IPS DF 6.9 (cell line): ENCODE results near the gene TMEM39A.

Experiments
- DNase-seq: peaks from one replicate; pipeline ENCODE4 v3.0.0-alpha.2; 2013; ENCODE audit warnings: low read depth, low spot score
- H3K27ac ChIP-seq: one replicate; pipeline ENCODE4 v1.5.1; 2013; ENCODE audit warnings: low read length, control low read depth
- H3K27me3 ChIP-seq: 2 replicates; pipeline ENCODE4 v1.6.1; 2013; ENCODE audit warnings: mild to moderate bottlenecking, low read length; ENCODE audit not compliant: control insufficient read depth, insufficient read depth
- H3K36me3 ChIP-seq: 2 replicates; pipeline ENCODE4 v1.6.1; 2013; ENCODE audit warnings: low read length; ENCODE audit not compliant: control insufficient read depth, insufficient read depth
- H3K4me1 ChIP-seq: 2 replicates; pipeline ENCODE4 v1.6.1; 2013; ENCODE audit warnings: low read length; ENCODE audit not compliant: control insufficient read depth, insufficient read depth
- H3K4me3 ChIP-seq: 2 replicates; pipeline ENCODE4 v1.5.1; 2013; ENCODE audit warnings: mild to moderate bottlenecking, low read length
- H3K9me3 ChIP-seq: 2 replicates; pipeline ENCODE4 v1.6.1; 2013; ENCODE audit warnings: low read length, inconsistent platforms; ENCODE audit not compliant: control insufficient read depth, insufficient read depth
- WGBS: extraction: QIAGEN DNeasy Blood & Tissue Kit; methylation state at CpG from one replicate; pipeline ENCODE4 v1.1.7; 2013; ENCODE audit warnings: mixed read lengths, missing lambda C conversion rate; ENCODE audit not compliant: insufficient read length, insufficient coverage; 5-methylcytosine and 5-hydroxymethylcytosine counted together

TMEM39A gene

GRCh38 chr3:119420196-119420595 is 43.2 kb downstream of the TMEM39A start:
- Histone ChIP-seq H3K27me3 (no peaks in the 10 kb centered on the region), H3K4me1 (no peaks in the 10 kb centered on the region), H3K9me3 (no peaks in the 10 kb centered on the region), H3K27ac (no peak overlapping the region), H3K4me3 (no peak overlapping the region), H3K36me3 (no peaks in the 10 kb centered on the region)
- DNase-seq: no peak
- no CpG with 5 or more reads among the region's 2 CpGs for WGBS

- no peak for DNase-seq
- Histone ChIP-seq H3K4me3 (no peak overlapping the region), H3K27me3 (no peaks in the 10 kb centered on the region), H3K27ac (no peak overlapping the region), H3K4me1 (no peaks in the 10 kb centered on the region), H3K9me3 (no peaks in the 10 kb centered on the region), H3K36me3 (no peaks in the 10 kb centered on the region)
Measured at GRCh38 chr3:119418641-119419040, 44.8 kb downstream of the TMEM39A start.

GRCh38 chr3:119417771-119418512 is 45.5 kb downstream of the TMEM39A start:
- no CpG with 5 or more reads among the region's 8 CpGs for WGBS
- no peak for DNase-seq

GRCh38 chr3:119416873-119417272 is 46.5 kb downstream of the TMEM39A start:
- Histone ChIP-seq H3K9me3 (no peaks in the 10 kb centered on the region), H3K4me3 (no peak overlapping the region), H3K27ac (no peak overlapping the region), H3K27me3 (no peaks in the 10 kb centered on the region), H3K4me1 (no peaks in the 10 kb centered on the region), H3K36me3 (no peaks in the 10 kb centered on the region)
- no peak for DNase-seq
- WGBS: no CpG with 5 or more reads among the region's 1 CpG

More at GRCh38 chr3:119417771-119418512, 45.5 kb downstream of the TMEM39A start:
- Histone ChIP-seq H3K9me3 (no peaks in the 10 kb centered on the region), H3K4me1 (no peaks in the 10 kb centered on the region), H3K27me3 (no peaks in the 10 kb centered on the region), H3K27ac (no peak overlapping the region), H3K4me3 (no peak overlapping the region), H3K36me3 (no peaks in the 10 kb centered on the region)

GRCh38 chr3:119413603-119414280 is 49.7 kb downstream of the TMEM39A start:
- Histone ChIP-seq H3K36me3 (no peaks in the 10 kb centered on the region), H3K4me1 (no peaks in the 10 kb centered on the region), H3K4me3 (no peak overlapping the region), H3K27ac (no peak overlapping the region), H3K9me3 (no peaks in the 10 kb centered on the region), H3K27me3 (no peaks in the 10 kb centered on the region)
- DNase-seq: no peak
- WGBS: no CpG with 5 or more reads among the region's 7 CpGs

- no peaks in the 10 kb centered on the region for H3K27me3 ChIP-seq
- no peaks in the 10 kb centered on the region for H3K36me3 ChIP-seq
- H3K4me1 ChIP-seq: peaks cover 2% of the 10 kb centered on the region; the same call in 1 of the 2 replicates
- no CpG with 5 or more reads among the region's 1 CpG for WGBS
- no peak overlapping the region for H3K27ac ChIP-seq
- no peaks in the 10 kb centered on the region for H3K9me3 ChIP-seq
- H3K4me3 ChIP-seq: no peak overlapping the region
- no peak for DNase-seq
Measured at GRCh38 chr3:119409844-119410243, 53.6 kb downstream of the TMEM39A start.

GRCh38 chr3:119408243-119408950 is 55.0 kb downstream of the TMEM39A start:
- no peak overlapping the region for H3K27ac ChIP-seq
- WGBS: no CpG with 5 or more reads among the region's 3 CpGs
- no peaks in the 10 kb centered on the region for H3K9me3 ChIP-seq
- no peaks in the 10 kb centered on the region for H3K27me3 ChIP-seq
- H3K36me3 ChIP-seq: no peaks in the 10 kb centered on the region
- DNase-seq: no peak
- peaks cover 2% of the 10 kb centered on the region; the same call in 1 of the 2 replicates for H3K4me1 ChIP-seq
- H3K4me3 ChIP-seq: no peak overlapping the region

- peaks cover 4% of the 10 kb centered on the region for H3K4me1 ChIP-seq
- no peak overlapping the region for H3K4me3 ChIP-seq
- no CpG with 5 or more reads among the region's 2 CpGs for WGBS
- no peaks in the 10 kb centered on the region for H3K36me3 ChIP-seq
- H3K27me3 ChIP-seq: no peaks in the 10 kb centered on the region
- H3K27ac ChIP-seq: no peak overlapping the region
- H3K9me3 ChIP-seq: no peaks in the 10 kb centered on the region
- DNase-seq: no peak
Measured at GRCh38 chr3:119405315-119405714, 58.1 kb downstream of the TMEM39A start.

- no peak for DNase-seq
- H3K27me3 ChIP-seq: no peaks in the 10 kb centered on the region
- H3K4me1 ChIP-seq: peaks cover 4% of the 10 kb centered on the region
- WGBS: no CpG with 5 or more reads among the region's 1 CpG
- no peaks in the 10 kb centered on the region for H3K9me3 ChIP-seq
- no peak overlapping the region for H3K27ac ChIP-seq
- no peak overlapping the region for H3K4me3 ChIP-seq
- no peaks in the 10 kb centered on the region for H3K36me3 ChIP-seq
Measured at GRCh38 chr3:119403201-119403600, 60.2 kb downstream of the TMEM39A start.

GRCh38 chr3:119402791-119403190 is 60.6 kb downstream of the TMEM39A start:
- WGBS: no CpG with 5 or more reads among the region's 1 CpG
- Histone ChIP-seq H3K4me1 (peaks cover 4% of the 10 kb centered on the region), H3K27me3 (no peaks in the 10 kb centered on the region), H3K9me3 (no peaks in the 10 kb centered on the region), H3K27ac (no peak overlapping the region), H3K4me3 (no peak overlapping the region), H3K36me3 (no peaks in the 10 kb centered on the region)
- no peak for DNase-seq
